HCT116 (cell line): ENCODE data around the gene ORMDL3. TPM values are rescaled to one million over a fixed set of nuclear protein-coding genes. Genes with fewer than 3 reads are reported as not detected.

ENCODE experiments used
- ATAC-seq: fragments of 200-7000 bp; cut with Tn5 transposase; 2 replicates; pipeline ENCODE4 v1.9.1; 2020; ENCODE audit warnings: mild to moderate bottlenecking, moderate library complexity
- BruUV-seq: library from RNA; stranded (reverse); fragments of 400-500 nt; replicated peaks from 2 replicates; lab custom pipeline; 2021; lab: Mats Ljungman, UMichigan
- CTCF ChIA-PET: fragments of 300-600 bp; sonication (Branson Sonifier 250); formaldehyde crosslinking; loops from one replicate; lab custom pipeline; 2021; ENCODE audit warnings: antibody characterized with exemption; lab: Charles Lee
- POLR2A ChIA-PET: fragments of 300-600, 350-600 bp; sonication (Branson Sonifier 250); formaldehyde crosslinking; loops from one replicate; lab custom pipeline; 2021; ENCODE audit warnings: antibody characterized with exemption; lab: Charles Lee
- RAD21 ChIA-PET, 2 experiments: fragments of 300-600 bp; sonication (Branson Sonifier 250); formaldehyde crosslinking; loops; one replicate each; lab custom pipeline; 2023; ENCODE audit warnings: low total read pairs in 2 of 2; ENCODE audit not compliant: uncharacterized antibody in 2 of 2, unreplicated experiment in 2 of 2, low non-redundant PET in 1 of 2; lab: Charles Lee
- DNase-seq: peaks from one replicate; pipeline ENCODE4 v3.0.0-alpha.2; 2010; ENCODE audit warnings: low read depth, low spot score
- H2AFZ ChIP-seq: fragments of 200-600 bp; shearing (Covaris generic), sonication (generic); 2 replicates; pipeline ENCODE4 v1.6.1; 2017; ENCODE audit warnings: low read depth, mixed run types, mixed read lengths, antibody characterized with exemption, low read length; ENCODE audit not compliant: poor library complexity, severe bottlenecking
- H3K27ac ChIP-seq: 2 replicates; pipeline ENCODE4 v1.5.1; 2012; ENCODE audit warnings: low read depth, low read length
- H3K27me3 ChIP-seq: fragments of 200-600 bp; sonication (generic); 2 replicates; pipeline ENCODE4 v1.6.1; 2016; ENCODE audit warnings: mixed run types, low read length, mixed read lengths; ENCODE audit not compliant: insufficient read depth
- H3K36me3 ChIP-seq, 2 experiments: fragments of 200-500 bp in 1 of 2; fragments of 200-600 bp in 1 of 2; sonication (Bioruptor generic) in 1 of 2; sonication (generic) in 1 of 2; 2 replicates each; pipeline versions ENCODE4 v1.5.1 to v1.6.1; 2014 to 2016; ENCODE audit warnings: low read length in 2 of 2, inconsistent platforms in 1 of 2, mixed read lengths in 1 of 2, mixed run types in 1 of 2; ENCODE audit not compliant: insufficient read depth in 2 of 2, control insufficient read depth in 1 of 2
- H3K4me1 ChIP-seq, 2 experiments: fragments of 200-600 bp in 1 of 2; sonication (generic) in 1 of 2; 2 replicates each; pipeline versions ENCODE4 v1.5.1 to v1.6.1; 2012 to 2017; ENCODE audit warnings: low read length in 2 of 2, inconsistent platforms in 1 of 2, mild to moderate bottlenecking in 1 of 2, mixed read lengths in 1 of 2, mixed run types in 1 of 2, moderate library complexity in 1 of 2; ENCODE audit not compliant: insufficient read depth in 2 of 2, control insufficient read depth in 1 of 2
- H3K4me2 ChIP-seq: fragments of 200-600 bp; sonication (generic); 2 replicates; pipeline ENCODE4 v1.6.1; 2017; ENCODE audit warnings: mixed run types, low read length, mixed read lengths
- H3K4me3 ChIP-seq, 2 experiments: fragments of 200-600 bp in 1 of 2; sonication (generic) in 1 of 2; replicated peaks in 1 of 2; 2 replicates each; pipeline ENCODE4 v1.5.1; 2011 to 2016; ENCODE audit warnings: low read length in 2 of 2, control low read depth in 1 of 2, low read depth in 1 of 2, mild to moderate bottlenecking in 1 of 2, mixed read lengths in 1 of 2, mixed run types in 1 of 2
- H3K79me2 ChIP-seq: fragments of 200-600 bp; sonication (generic); 2 replicates; pipeline ENCODE4 v1.6.1; 2017; ENCODE audit warnings: mild to moderate bottlenecking, mixed run types, low read length, moderate library complexity, mixed read lengths; ENCODE audit not compliant: insufficient read depth
- H3K9ac ChIP-seq: fragments of 200-600 bp; sonication (generic); 2 replicates; pipeline ENCODE4 v1.6.1; 2016; ENCODE audit warnings: low read length, mixed read lengths
- H3K9me2 ChIP-seq: fragments of 200-600 bp; sonication (generic), shearing (Covaris generic); 2 replicates; pipeline ENCODE4 v1.6.1; 2017; ENCODE audit warnings: mixed run types, mild to moderate bottlenecking, moderate library complexity; ENCODE audit not compliant: insufficient read depth
- H3K9me3 ChIP-seq, 2 experiments: fragments of 200-500 bp in 1 of 2; fragments of 200-600 bp in 1 of 2; sonication (Bioruptor generic) in 1 of 2; sonication (generic) in 1 of 2; 2 replicates each; pipeline ENCODE4 v1.6.1; 2014 to 2017; ENCODE audit warnings: low read length in 2 of 2, mixed read lengths in 2 of 2, inconsistent platforms in 1 of 2, low read depth in 1 of 2, mild to moderate bottlenecking in 1 of 2, mixed run types in 1 of 2, moderate library complexity in 1 of 2; ENCODE audit not compliant: control insufficient read depth in 1 of 2, insufficient read depth in 1 of 2
- H4K20me1 ChIP-seq: fragments of 200-600 bp; sonication (generic), shearing (Covaris generic); 2 replicates; pipeline ENCODE4 v1.6.1; 2017; ENCODE audit warnings: mixed run types, mild to moderate bottlenecking, moderate library complexity; ENCODE audit not compliant: insufficient read depth
- ATF3 ChIP-seq: IDR thresholded peaks from 2 replicates; pipeline ENCODE4 v1.6.1; 2012
- CTCF ChIP-seq, 3 experiments: fragments of 200-600 bp in 1 of 3; sonication (generic) in 1 of 3; IDR thresholded peaks in 2 of 3; conservative IDR thresholded peaks in 1 of 3; 2 replicates each; pipeline ENCODE4 v1.5.1; 2012 to 2017; ENCODE audit warnings: low read depth in 2 of 3, low read length in 2 of 3, antibody characterized with exemption in 1 of 3, borderline replicate concordance in 1 of 3, control low read depth in 1 of 3, mild to moderate bottlenecking in 1 of 3, mixed read lengths in 1 of 3, mixed run types in 1 of 3, moderate library complexity in 1 of 3; ENCODE audit not compliant: insufficient read depth in 1 of 3
- ELF1 ChIP-seq: IDR thresholded peaks from 2 replicates; pipeline ENCODE4 v1.6.1; 2012; ENCODE audit warnings: low read depth, borderline replicate concordance
- MAX ChIP-seq: IDR thresholded peaks from 2 replicates; pipeline ENCODE4 v1.6.1; 2012
- POLR2AphosphoS5 ChIP-seq: IDR thresholded peaks from 2 replicates; pipeline ENCODE4 v1.6.1; 2011; ENCODE audit warnings: mild to moderate bottlenecking, low read depth, low read length, moderate library complexity
- SIN3A ChIP-seq: IDR thresholded peaks from 2 replicates; pipeline ENCODE4 v1.6.1; 2012; ENCODE audit warnings: low read depth
- TCF7L2 ChIP-seq: IDR thresholded peaks from 2 replicates; pipeline ENCODE4 v1.7.0; 2011; ENCODE audit warnings: borderline replicate concordance, inconsistent platforms; ENCODE audit not compliant: insufficient read depth, insufficient read length; ENCODE audit errors: extremely low read depth
- YY1 ChIP-seq: IDR thresholded peaks from 2 replicates; pipeline ENCODE4 v1.6.1; 2011; ENCODE audit warnings: low read length, low read depth, moderate library complexity, mild to moderate bottlenecking; ENCODE audit not compliant: insufficient replicate concordance; ENCODE audit errors: extremely low read depth
- intact Hi-C: fragments of 100-400 bp; cut with micrococcal nuclease; formaldehyde crosslinking; loops from 2 replicates; pipeline ENCODE4 v1.10.0; 2022
- total RNA-seq: library from RNA; stranded (reverse); gene quantifications from one replicate; pipeline ENCODE4 v1.2.1, GENCODE V29; 2021; ENCODE audit not compliant: unreplicated experiment

The ORMDL3 gene
- total RNA-seq, 1 experiment from 2014 or later, result 46.9 TPM

GRCh38 chr17:39968761-39969160, 41.4 kb upstream of the ORMDL3 start:
- ATAC-seq, result no peak
- intact Hi-C loops, result no loop called here
- CTCF ChIA-PET, result interaction anchor here (0.7 to 1.3 kb wide), 3 partner anchors 10 to 350 kb away, joined by 3 to 5 read pairs (median 4); partner anchors contain the start of gene PSMD3

More at GRCh38 chr17:39968761-39969160, 41.4 kb upstream of the ORMDL3 start:
- Histone ChIP-seq H3K9ac (no peak overlapping the region), H3K4me1 (peaks cover 0 to 2% of the 10 kb centered on the region in 2 experiments; a peak in 1 of 4 replicates), H2AFZ (no peak overlapping the region), H3K4me3 (no peak overlapping the region), H3K27me3 (peaks cover 14% of the 10 kb centered on the region; the same call in 1 of the 2 replicates), H3K9me2 (no peaks in the 10 kb centered on the region), H4K20me1 (no peaks in the 10 kb centered on the region), H3K4me2 (no peak overlapping the region), H3K79me2 (no peaks in the 10 kb centered on the region), H3K27ac (no peak overlapping the region), H3K9me3 (no peaks in the 10 kb centered on the region), H3K36me3 (no peaks in the 10 kb centered on the region)
- no peak for TF ChIP-seq YY1
- TF ChIP-seq SIN3A, result no peak
- no peak for TF ChIP-seq ATF3
- TF ChIP-seq POLR2AphosphoS5, result no peak
- TF ChIP-seq CTCF (IDR thresholded peaks at IDR 0.05 in 2 of 3, conservative IDR thresholded peaks at IDR 0.05 in 1 of 3; ENCODE audit: borderline replicate concordance in 1 of 3, insufficient read depth in 1 of 3, low read depth in 2 of 3, low read length in 2 of 3), result no peak
- TF ChIP-seq TCF7L2, result no peak
- no peak for TF ChIP-seq ELF1
- TF ChIP-seq MAX, result no peak
- ChIA-PET RAD21 (no interaction called here), POLR2A (no interaction called here)
- DNase-seq, result no peak
- no TSS peak for BruUV-seq
